ENCODE results near the gene ZMIZ2.

Gene ZMIZ2

DNA sequence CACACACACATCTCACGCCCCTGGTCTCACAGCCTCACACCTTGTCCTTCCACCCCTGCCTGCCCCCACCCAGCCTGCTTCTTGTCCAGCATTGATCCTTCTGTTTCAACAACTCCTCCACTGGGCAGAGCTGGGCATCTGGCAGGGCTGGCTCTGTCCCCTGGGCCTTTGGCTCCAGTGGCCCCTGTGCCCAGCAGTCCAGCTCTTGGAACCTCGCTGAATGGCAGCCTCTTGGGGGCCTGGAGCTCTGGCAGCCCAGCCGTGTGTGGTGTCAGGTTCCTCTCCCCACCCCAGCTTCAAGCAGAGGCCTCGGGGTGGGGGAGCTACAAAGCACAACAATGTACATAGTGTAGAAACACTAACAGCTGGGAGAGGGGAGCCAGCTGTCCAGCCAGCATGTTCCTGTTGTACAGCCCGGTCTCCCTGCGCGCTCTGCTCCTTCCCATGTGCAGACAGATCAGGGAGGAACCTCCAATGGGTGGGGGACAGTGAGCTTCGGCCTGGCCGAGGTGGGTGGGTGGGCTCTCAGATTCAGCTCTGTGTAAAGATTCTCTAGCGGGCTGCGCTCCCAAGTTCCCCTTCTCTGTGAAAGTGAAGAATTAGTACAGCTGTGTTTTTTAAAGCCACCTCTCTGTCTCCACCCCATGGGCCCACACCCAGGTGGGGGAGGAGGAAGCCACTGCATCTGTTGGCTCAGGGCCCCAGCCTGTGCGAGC is 19.4 kb downstream of the ZMIZ2 start:
- TF ChIP-seq, protein P1, sequence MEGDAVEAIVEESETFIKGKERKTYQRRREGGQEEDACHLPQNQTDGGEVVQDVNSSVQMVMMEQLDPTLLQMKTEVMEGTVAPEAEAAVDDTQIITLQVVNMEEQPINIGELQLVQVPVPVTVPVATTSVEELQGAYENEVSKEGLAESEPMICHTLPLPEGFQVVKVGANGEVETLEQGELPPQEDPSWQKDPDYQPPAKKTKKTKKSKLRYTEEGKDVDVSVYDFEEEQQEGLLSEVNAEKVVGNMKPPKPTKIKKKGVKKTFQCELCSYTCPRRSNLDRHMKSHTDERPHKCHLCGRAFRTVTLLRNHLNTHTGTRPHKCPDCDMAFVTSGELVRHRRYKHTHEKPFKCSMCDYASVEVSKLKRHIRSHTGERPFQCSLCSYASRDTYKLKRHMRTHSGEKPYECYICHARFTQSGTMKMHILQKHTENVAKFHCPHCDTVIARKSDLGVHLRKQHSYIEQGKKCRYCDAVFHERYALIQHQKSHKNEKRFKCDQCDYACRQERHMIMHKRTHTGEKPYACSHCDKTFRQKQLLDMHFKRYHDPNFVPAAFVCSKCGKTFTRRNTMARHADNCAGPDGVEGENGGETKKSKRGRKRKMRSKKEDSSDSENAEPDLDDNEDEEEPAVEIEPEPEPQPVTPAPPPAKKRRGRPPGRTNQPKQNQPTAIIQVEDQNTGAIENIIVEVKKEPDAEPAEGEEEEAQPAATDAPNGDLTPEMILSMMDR (IDR thresholded peaks at IDR 0.05; ENCODE audit: control insufficient read depth, insufficient read depth, low read depth, low read length, missing control alignments), result no peak
- DNase-seq (ENCODE audit: low read depth), result no peak
- no peak overlapping the region for H3K4me3 ChIP-seq (ENCODE audit: control insufficient read depth, low read depth, low read length)

DNA sequence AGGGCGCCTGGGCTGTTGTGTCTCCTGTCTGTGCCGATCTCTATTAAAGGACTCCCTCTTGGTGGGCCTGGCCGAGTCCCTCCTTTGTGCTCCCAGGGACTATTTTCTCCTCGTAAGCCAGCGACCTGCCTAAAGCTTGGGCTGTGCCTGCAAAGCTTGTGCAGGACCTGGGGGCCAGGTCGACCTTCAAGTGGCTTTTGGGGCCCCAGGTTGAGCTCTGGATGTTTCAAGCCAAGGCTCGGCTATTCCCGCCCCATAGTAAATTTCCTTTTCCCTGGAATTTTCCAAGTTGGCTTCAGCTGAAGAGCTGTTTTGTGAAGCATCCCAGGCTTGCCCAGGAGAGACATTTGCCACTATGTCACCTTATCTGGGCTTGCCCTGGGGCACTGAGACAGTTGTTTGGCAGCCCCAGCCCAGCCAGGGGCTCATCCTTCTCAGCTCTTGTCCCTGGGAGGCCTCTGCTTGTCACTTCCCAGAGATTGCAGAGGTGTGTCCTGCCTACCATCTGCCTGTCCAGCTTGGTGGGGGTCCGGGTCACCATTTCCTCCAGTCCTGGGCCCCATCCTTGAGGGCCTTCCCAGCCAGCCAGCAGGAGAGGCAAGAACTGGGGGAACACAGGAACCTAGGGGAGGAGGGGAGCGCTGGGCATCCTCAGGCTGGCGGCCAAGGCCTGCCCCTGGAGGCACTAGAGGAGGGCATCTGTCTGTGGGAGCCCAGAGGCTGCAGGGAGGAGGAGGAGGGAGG is 20.2 kb downstream of the ZMIZ2 start:
- no peak overlapping the region for H3K4me3 ChIP-seq (ENCODE audit: control insufficient read depth, low read depth, low read length)
- TF ChIP-seq, protein P1 (IDR thresholded peaks at IDR 0.05; ENCODE audit: control insufficient read depth, insufficient read depth, low read depth, low read length, missing control alignments), result no peak
- no peak for DNase-seq (ENCODE audit: low read depth)

DNA sequence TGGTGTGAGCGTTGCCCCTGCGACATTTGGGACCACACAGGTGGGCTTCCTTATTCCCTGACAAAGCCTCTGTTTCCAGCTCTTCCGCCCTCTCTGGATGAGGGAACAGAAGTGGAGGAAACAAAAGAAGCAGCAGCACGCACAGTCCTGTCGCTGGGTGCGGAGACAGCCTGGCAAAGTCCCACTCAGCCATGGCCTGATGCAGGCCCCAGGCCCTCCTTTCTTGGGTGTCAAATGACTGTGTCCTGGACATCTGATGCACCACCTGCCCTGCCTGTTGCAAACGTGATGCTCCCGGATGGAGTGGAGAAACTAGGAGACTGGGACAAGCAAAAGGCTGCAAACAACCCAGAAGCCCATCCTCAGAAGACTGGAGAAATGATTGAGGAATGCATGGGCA is 20.7 kb downstream of the ZMIZ2 start:
- DNase-seq (ENCODE audit: low read depth), result no peak
- no peak overlapping the region for H3K4me3 ChIP-seq (ENCODE audit: control insufficient read depth, low read depth, low read length)
- TF ChIP-seq, protein P1 (IDR thresholded peaks at IDR 0.05; ENCODE audit: control insufficient read depth, insufficient read depth, low read depth, low read length, missing control alignments), result no peak

DNA sequence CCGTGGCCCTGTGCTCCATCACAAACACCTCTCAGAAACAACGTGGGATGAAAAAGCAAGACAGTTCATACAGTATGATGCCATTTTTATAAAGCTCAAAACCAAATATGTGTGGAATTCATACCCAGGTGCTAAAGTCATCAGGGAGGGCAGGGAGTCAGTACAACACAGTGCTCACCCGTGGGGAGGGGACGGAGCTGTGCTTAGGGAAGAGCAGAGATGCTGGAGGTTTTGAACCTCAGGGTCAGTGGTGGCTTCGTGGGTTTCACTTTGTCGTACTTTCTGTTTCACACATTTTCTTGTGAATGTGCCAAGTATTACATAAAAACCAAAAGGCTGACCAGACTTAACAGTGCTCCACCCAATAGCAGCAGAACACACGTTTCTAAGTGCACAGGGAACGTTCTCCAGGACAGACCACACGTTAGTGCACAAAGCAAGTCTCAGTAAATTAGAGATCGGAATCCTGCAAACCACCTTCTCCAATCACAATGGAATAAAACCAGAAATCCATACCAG is 21.2 kb downstream of the ZMIZ2 start:
- TF ChIP-seq, protein P1 (IDR thresholded peaks at IDR 0.05; ENCODE audit: control insufficient read depth, insufficient read depth, low read depth, low read length, missing control alignments), result no peak
- H3K4me3 ChIP-seq (ENCODE audit: control insufficient read depth, low read depth, low read length), result no peak overlapping the region
- DNase-seq (ENCODE audit: low read depth), result no peak

DNA sequence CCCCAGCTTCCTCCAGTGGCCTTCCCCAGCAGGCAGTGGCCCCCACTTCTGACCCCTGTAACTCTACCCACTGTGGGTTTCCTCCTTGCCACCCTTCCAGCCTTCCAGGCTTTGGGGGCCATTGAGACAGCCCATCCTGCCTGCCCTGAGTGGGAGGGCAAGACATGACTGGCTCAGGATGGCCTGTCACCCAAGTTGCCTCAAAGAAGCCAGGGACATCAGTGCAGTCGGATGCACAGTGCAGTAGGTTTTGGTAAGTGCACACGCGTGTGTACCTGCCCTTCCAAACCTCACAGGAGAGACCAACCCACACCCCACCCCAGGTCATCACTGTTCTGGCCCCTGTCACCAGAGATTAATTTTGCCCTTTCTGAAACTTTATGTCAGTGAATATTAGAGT is 22.7 kb downstream of the ZMIZ2 start:
- no peak overlapping the region for H3K4me3 ChIP-seq (ENCODE audit: control insufficient read depth, low read depth, low read length)
- TF ChIP-seq, protein P1 (IDR thresholded peaks at IDR 0.05; ENCODE audit: control insufficient read depth, insufficient read depth, low read depth, low read length, missing control alignments), result no peak
- DNase-seq (ENCODE audit: low read depth), result no peak

DNA sequence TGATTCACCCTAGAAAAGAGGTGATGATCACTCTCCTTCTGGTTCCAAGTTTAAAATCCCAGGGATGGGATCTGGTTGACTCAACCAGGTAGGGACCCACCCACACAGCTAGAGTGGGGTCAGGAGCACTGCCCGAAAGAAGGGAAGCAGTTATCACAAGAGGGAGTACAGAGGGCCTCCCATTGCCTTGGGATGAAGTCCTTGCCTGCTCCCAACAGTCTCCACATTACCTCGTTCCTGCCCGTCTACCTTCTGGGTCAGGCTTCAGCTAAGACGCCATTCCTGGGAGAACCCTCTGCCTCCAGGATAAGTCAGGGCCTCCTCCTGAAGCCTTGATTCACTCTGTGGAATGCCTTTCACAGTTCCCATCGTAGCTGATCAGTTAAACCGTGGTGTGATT is 23.8 kb downstream of the ZMIZ2 start:
- no peak for DNase-seq (ENCODE audit: low read depth)
- no peak overlapping the region for H3K4me3 ChIP-seq (ENCODE audit: control insufficient read depth, low read depth, low read length)
- TF ChIP-seq, protein P1 (IDR thresholded peaks at IDR 0.05; ENCODE audit: control insufficient read depth, insufficient read depth, low read depth, low read length, missing control alignments), result no peak
